Esophagus squamous epithelium (tissue), 5 donors: ENCODE results near the gene NAP1L4. TPM values are rescaled to one million over a fixed set of nuclear protein-coding genes. Genes with fewer than 3 reads are reported as not detected.
A peak's percentile ranks its signal among the peaks of the same experiment; 100 is the strongest.

Experiments
- DNase-seq: peaks from one replicate; lab custom pipeline; 2025; lab: John Stamatoyannopoulos, UW
- H3K27ac ChIP-seq, 4 donors: fragments of 200-600 bp; sonication (generic); one replicate each; pipeline ENCODE4 v1.5.1; 2016 to 2019; ENCODE audit warnings: mild to moderate bottlenecking in 1 of 4
- H3K27me3 ChIP-seq, 4 donors: fragments of 200-600 bp; sonication (generic); 1 replicate in 3 of 4; 2 replicates in 1 of 4; pipeline versions ENCODE4 v1.5.1 to v1.6.0; 2017 to 2021; ENCODE audit warnings: antibody characterized with exemption in 1 of 4
- H3K36me3 ChIP-seq, 3 donors: fragments of 200-600 bp; sonication (generic); one replicate each; pipeline ENCODE4 v1.5.1; 2016 to 2019
- H3K4me1 ChIP-seq, 3 donors: fragments of 200-600 bp; sonication (generic); one replicate each; pipeline ENCODE4 v1.5.1; 2017 to 2019
- H3K4me3 ChIP-seq, 4 donors: fragments of 200-600 bp; sonication (generic); 1 replicate in 3 of 4; 2 replicates in 1 of 4; pipeline ENCODE4 v1.5.1; 2016 to 2019; ENCODE audit warnings: mild to moderate bottlenecking in 2 of 4, moderate library complexity in 1 of 4
- H3K9me3 ChIP-seq, 3 donors: fragments of 200-600 bp; sonication (generic); one replicate each; pipeline ENCODE4 v1.5.1; 2016 to 2019
- CTCF ChIP-seq, 6 experiments: fragments of 450-650 bp in 4 of 6; fragments of 200-600 bp in 2 of 6; sonication (generic) in 2 of 6; IDR thresholded peaks; one replicate each; pipeline ENCODE4 v1.5.1; 2016 to 2019; ENCODE audit warnings: antibody characterized with exemption in 6 of 6, mild to moderate bottlenecking in 4 of 6, moderate library complexity in 4 of 6
- POLR2A ChIP-seq, 4 donors: fragments of 450-650 bp; IDR thresholded peaks; one replicate each; pipeline ENCODE4 v1.6.1; 2017; ENCODE audit warnings: antibody characterized with exemption in 4 of 4, mild to moderate bottlenecking in 4 of 4, moderate library complexity in 3 of 4
- WGBS, 2 donors: methylation state at CpG; one replicate each; pipeline ENCODE4 v1.1.5; 2018; 5-methylcytosine and 5-hydroxymethylcytosine counted together
- intact Hi-C: fragments of 100-400 bp; cut with DNase I; formaldehyde crosslinking; loops from one replicate; pipeline ENCODE4 v1.15.0; 2022
- total RNA-seq, 4 donors: library from RNA; depleted of rRNA; stranded (reverse); fragments of >200 nt; gene quantifications; one replicate each; pipeline ENCODE4 v1.1.0, GENCODE V29; 2016
- donor health status: DM: yes; HTN: yes; CAD: no.

Gene NAP1L4
- total RNA-seq, 4 donors from 2014 or later, result 108 to 140 (median 121) TPM

- intact Hi-C loops, result no loop called here
- H3K27ac ChIP-seq, result peak overlapping the region in 3 of 4 donors; percentile 11 to 95 (median 88)
- peak in 1 of 6 experiments; percentile 3 for TF ChIP-seq CTCF (IDR thresholded peaks at IDR 0.05)
- TF ChIP-seq POLR2A (IDR thresholded peaks at IDR 0.05), result peak in 1 of 4 donors; percentile 1
- no peak for DNase-seq
- H3K4me3 ChIP-seq, result no peak overlapping the region
- H3K9me3 ChIP-seq, result no peaks in the 10 kb centered on the region
- peaks cover 0 to 19% (median 2%) of the 10 kb centered on the region in 4 donors for H3K27me3 ChIP-seq
- WGBS, 2 donors, result 62% methylated on average over 3 to 9 of the region's 21 CpGs
- H3K36me3 ChIP-seq, result peaks cover 0 to 15% (median 0%) of the 10 kb centered on the region in 3 donors
- peaks cover 28 to 65% (median 39%) of the 10 kb centered on the region in 3 donors for H3K4me1 ChIP-seq
These were observed 87.7 kb downstream of the NAP1L4 start for GRCh38 chr11:2904153-2905052.

GRCh38 chr11:2903672-2904011, 88.5 kb downstream of the NAP1L4 start:
- Histone ChIP-seq H3K27me3 (peaks cover 0 to 11% (median 0%) of the 10 kb centered on the region in 4 donors), H3K9me3 (no peaks in the 10 kb centered on the region), H3K36me3 (peaks cover 0 to 15% (median 0%) of the 10 kb centered on the region in 3 donors), H3K27ac (peak overlapping the region in 3 of 4 donors; percentile 88 to 95 (median 91)), H3K4me1 (peaks cover 34 to 65% (median 46%) of the 10 kb centered on the region in 3 donors), H3K4me3 (peak overlapping the region in 2 of 4 donors; percentile 77 to 88)
- intact Hi-C loops, result no loop called here
- no peak for DNase-seq
- TF ChIP-seq POLR2A (IDR thresholded peaks at IDR 0.05) (no peak), CTCF (IDR thresholded peaks at IDR 0.05) (no peak)
- WGBS, 2 donors, result 52 to 68% methylated on average over 4 to 7 of the region's 7 CpGs

GRCh38 chr11:2902784-2903671, 89.1 kb downstream of the NAP1L4 start:
- peaks cover 0 to 5% (median 0%) of the 10 kb centered on the region in 4 donors for H3K27me3 ChIP-seq
- 37 to 62% methylated on average over 10 of the region's 23 CpGs for WGBS, 2 donors
- intact Hi-C loops, result no loop called here
- H3K27ac ChIP-seq, result peak overlapping the region; percentile 88 to 95 (median 90)
- H3K36me3 ChIP-seq, result peaks cover 0 to 15% (median 0%) of the 10 kb centered on the region in 3 donors
- H3K9me3 ChIP-seq, result no peaks in the 10 kb centered on the region
- peak overlapping the region; percentile 53 to 88 (median 71) for H3K4me3 ChIP-seq
- peaks cover 34 to 71% (median 52%) of the 10 kb centered on the region in 3 donors for H3K4me1 ChIP-seq
- TF ChIP-seq POLR2A (IDR thresholded peaks at IDR 0.05) (no peak), CTCF (IDR thresholded peaks at IDR 0.05) (no peak)
- no peak for DNase-seq

GRCh38 chr11:2901854-2902783, 90.0 kb downstream of the NAP1L4 start:
- intact Hi-C loops, result no loop called here
- 6 to 33% methylated on average over 3 to 28 of the region's 58 CpGs for WGBS, 2 donors
- no peaks in the 10 kb centered on the region for H3K9me3 ChIP-seq
- TF ChIP-seq POLR2A (IDR thresholded peaks at IDR 0.05) (peak in 2 of 4 donors; percentile 21 to 82), CTCF (IDR thresholded peaks at IDR 0.05) (no peak)
- peak overlapping the region; percentile 88 to 95 (median 90) for H3K27ac ChIP-seq
- peak; percentile 84 for DNase-seq
- H3K4me1 ChIP-seq, result peaks cover 38 to 76% (median 52%) of the 10 kb centered on the region in 3 donors
- peaks cover 0 to 15% (median 0%) of the 10 kb centered on the region in 3 donors for H3K36me3 ChIP-seq
- no peaks in the 10 kb centered on the region for H3K27me3 ChIP-seq
- H3K4me3 ChIP-seq, result peak overlapping the region; percentile 53 to 88 (median 71)
